K562 (cell line): ENCODE results near the gene TBP. TPM values are rescaled to one million over a fixed set of nuclear protein-coding genes. Genes with fewer than 3 reads are reported as not detected.

Experiments
- CHCHD3 ChIP-seq: fragments of 250-450 bp; sonication (Bioruptor Pico); IDR thresholded peaks from 2 replicates; pipeline ENCODE4 v2.1.2; 2022; ENCODE audit warnings: mild to moderate bottlenecking
- CHD4 ChIP-seq: fragments of 200-600 bp; sonication (generic); IDR thresholded peaks from 3 replicates; pipeline ENCODE4 v1.6.1; 2012; ENCODE audit warnings: low read depth, mild to moderate bottlenecking, mixed read lengths, low read length, inconsistent platforms; ENCODE audit not compliant: insufficient read depth, insufficient replicate concordance, poor library complexity, severe bottlenecking
- DMBX1 ChIP-seq: fragments of 250-450 bp; sonication (Bioruptor Pico); IDR thresholded peaks from 2 replicates; pipeline ENCODE4 v1.8.0; 2022; ENCODE audit warnings: inconsistent platforms, mild to moderate bottlenecking, moderate library complexity, borderline replicate concordance
- FOXK1 ChIP-seq: sonication (generic); formaldehyde crosslinking; IDR thresholded peaks from 2 replicates; pipeline ENCODE4 v1.8.0; 2022; ENCODE audit warnings: missing genetic modification reagents, mild to moderate bottlenecking, borderline replicate concordance
- FUS ChIP-seq: fragments of 200-400 bp; formaldehyde crosslinking; optimal IDR thresholded peaks from 2 replicates; pipeline ENCODE3; 2017; ENCODE audit warnings: low read depth, low read length
- HSF4 ChIP-seq: fragments of 250-450 bp; sonication (Bioruptor Pico); IDR thresholded peaks from 2 replicates; pipeline ENCODE4 v2.1.2; 2022; ENCODE audit warnings: mild to moderate bottlenecking, moderate library complexity, borderline replicate concordance
- MAZ ChIP-seq, 2 experiments: fragments of 450-650 bp in 1 of 2; sonication (generic) in 1 of 2; formaldehyde crosslinking; IDR thresholded peaks in 1 of 2; conservative IDR thresholded peaks in 1 of 2; 2 replicates each; pipeline versions ENCODE4 v1.4.0 to v1.5.0; 2020; ENCODE audit warnings: mild to moderate bottlenecking in 1 of 2, missing genetic modification reagents in 1 of 2
- RAD51 ChIP-seq: fragments of 450-650 bp; IDR thresholded peaks from 2 replicates; pipeline ENCODE4 v1.7.1; 2016; ENCODE audit warnings: low read depth, mild to moderate bottlenecking, borderline replicate concordance
- RFX1 ChIP-seq: fragments of 450-650 bp; IDR thresholded peaks from 2 replicates; pipeline ENCODE4 v1.6.1; 2016; ENCODE audit warnings: mild to moderate bottlenecking, moderate library complexity
- RNF2 ChIP-seq: sonication (generic); IDR thresholded peaks from 2 replicates; pipeline ENCODE4 v1.6.1; 2016
- polyA plus RNA-seq, 8 experiments: library from polyadenylated mRNA; depleted of rRNA in 4 of 8; stranded (reverse) in 5 of 8; unstranded in 3 of 8; fragments of >200 nt; fragmentation: Nextera tagmentation in 2 of 8; fragmentation: Illumina TruSeq in 1 of 8; extraction: Ambion mirVana in 2 of 8; extraction: Trizol in 1 of 8; gene quantifications; 2 replicates each; pipeline versions ENCODE4 v1.2.1 to v1.2.3, GENCODE V29; 2011 to 2014; ENCODE audit warnings: inconsistent platforms in 1 of 8, missing spikeins in 1 of 8
- total RNA-seq, 7 experiments: library from RNA; depleted of rRNA in 6 of 7; stranded (reverse); fragments of >200 nt in 6 of 7; fragmentation: Illumina TruSeq in 2 of 7; extraction: Trizol in 2 of 7; gene quantifications; 2 replicates each; pipeline versions ENCODE4 v1.2.1 to v1.2.3, GENCODE V29; 2011 to 2021; ENCODE audit warnings: low replicate concordance in 1 of 7
- TF ChIP-seq, protein P1 (sequence below): fragments of 250-450 bp; sonication (Bioruptor Pico); IDR thresholded peaks from 2 replicates; pipeline ENCODE4 v1.4.0; 2020; ENCODE audit warnings: mild to moderate bottlenecking, moderate library complexity
- TF ChIP-seq, protein P2 (sequence below), 2 experiments: IDR thresholded peaks; 2 replicates each; pipeline ENCODE4 v1.6.1; 2011; ENCODE audit warnings: borderline replicate concordance in 1 of 2, control low read depth in 1 of 2, low read depth in 1 of 2, low read length in 1 of 2, mild to moderate bottlenecking in 1 of 2, mixed read lengths in 1 of 2, moderate library complexity in 1 of 2; ENCODE audit not compliant: insufficient read depth in 1 of 2, insufficient read length in 1 of 2, poor library complexity in 1 of 2, severe bottlenecking in 1 of 2; ENCODE audit errors: extremely low read depth in 1 of 2
- TF ChIP-seq, protein P3 (sequence below), 2 experiments: IDR thresholded peaks in 1 of 2; conservative IDR thresholded peaks in 1 of 2; 2 replicates each; pipeline ENCODE4 v1.6.1; 2016; ENCODE audit warnings: low read depth in 2 of 2, mild to moderate bottlenecking in 1 of 2, missing compliant biosample characterization in 1 of 2, missing genetic modification characterization in 1 of 2, moderate library complexity in 1 of 2
- TF ChIP-seq, protein P4 (sequence below): fragments of 200-800 bp; sonication (Bioruptor generic); IDR thresholded peaks from 2 replicates; pipeline ENCODE4 v1.6.1; 2016; ENCODE audit warnings: missing genetic modification characterization, missing compliant biosample characterization

Gene TBP
- total and polyA plus RNA-seq, 9 of the 15 experiments (the other 6 are each of a cell fraction or from before 2014, with no cell fraction given): 28.5 to 86.1 (median 39.5) TPM

DNA sequence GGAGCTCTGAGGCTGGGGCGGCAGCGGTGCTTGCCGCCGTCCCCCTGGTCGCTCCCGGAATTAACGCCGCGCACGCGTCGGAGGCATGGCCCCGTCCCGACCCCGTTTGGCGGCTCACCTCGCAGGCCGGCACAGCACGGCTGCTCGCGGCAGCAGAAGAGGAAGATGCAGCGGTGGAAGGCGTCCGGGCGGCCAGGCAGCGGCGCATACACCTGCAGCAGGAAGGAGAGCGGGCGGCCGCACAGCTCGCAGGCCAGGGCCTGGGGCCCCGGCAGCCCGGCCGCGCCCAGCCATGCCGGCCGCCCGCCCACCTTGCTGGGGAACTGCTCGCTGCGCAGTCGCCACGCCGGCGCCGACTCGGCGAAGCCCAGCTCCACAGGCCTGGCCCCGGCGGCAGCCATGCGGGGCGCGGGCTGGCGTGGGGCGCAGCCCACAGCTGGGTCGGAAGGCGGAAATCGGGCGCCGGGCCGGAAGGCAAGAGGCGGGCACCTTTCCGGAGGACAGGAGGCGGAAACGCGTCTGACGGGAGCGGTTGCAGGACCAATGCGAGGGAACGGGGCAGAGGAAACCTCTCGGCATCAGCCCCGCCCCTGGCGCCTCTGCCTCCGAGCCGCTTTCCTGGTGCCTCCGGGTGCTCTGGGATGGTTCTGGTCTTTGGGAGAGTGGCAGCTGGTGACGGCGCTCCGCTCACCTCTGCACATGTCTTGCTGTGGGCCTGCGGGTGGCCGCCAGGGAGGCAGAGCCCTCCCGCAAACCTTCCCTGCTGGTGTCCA lies 30.2 kb downstream of the TBP start, which contains the start of gene PDCD2 (continued):
- TF ChIP-seq MAZ (CRISPR knock-in tag; conservative IDR thresholded peaks at IDR 0.05 in 1 of 2, IDR thresholded peaks at IDR 0.05 in 1 of 2) (peak in 1 of 2 experiments; percentile 95), RAD51 (no peak), FOXK1 (0 out of 2 replicates have a peak, but pooled peaks have one; percentile 26), FUS (peak; percentile 50), RNF2 (no peak), CHD4 (no peak), RFX1 (no peak), HSF4 (peak; percentile 74; the same call in 1 of the 2 replicates), CHCHD3 (CRISPR knock-in tag) (no peak), DMBX1 (no peak)
- TF ChIP-seq, protein P1, sequence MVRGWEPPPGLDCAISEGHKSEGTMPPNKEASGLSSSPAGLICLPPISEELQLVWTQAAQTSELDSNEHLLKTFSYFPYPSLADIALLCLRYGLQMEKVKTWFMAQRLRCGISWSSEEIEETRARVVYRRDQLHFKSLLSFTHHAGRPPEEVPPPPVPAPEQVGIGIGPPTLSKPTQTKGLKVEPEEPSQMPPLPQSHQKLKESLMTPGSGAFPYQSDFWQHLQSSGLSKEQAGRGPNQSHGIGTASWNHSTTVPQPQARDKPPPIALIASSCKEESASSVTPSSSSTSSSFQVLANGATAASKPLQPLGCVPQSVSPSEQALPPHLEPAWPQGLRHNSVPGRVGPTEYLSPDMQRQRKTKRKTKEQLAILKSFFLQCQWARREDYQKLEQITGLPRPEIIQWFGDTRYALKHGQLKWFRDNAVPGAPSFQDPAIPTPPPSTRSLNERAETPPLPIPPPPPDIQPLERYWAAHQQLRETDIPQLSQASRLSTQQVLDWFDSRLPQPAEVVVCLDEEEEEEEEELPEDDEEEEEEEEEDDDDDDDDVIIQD: 0 out of 2 replicates have a peak, but pooled peaks have one; percentile 69
- TF ChIP-seq, protein P2, sequence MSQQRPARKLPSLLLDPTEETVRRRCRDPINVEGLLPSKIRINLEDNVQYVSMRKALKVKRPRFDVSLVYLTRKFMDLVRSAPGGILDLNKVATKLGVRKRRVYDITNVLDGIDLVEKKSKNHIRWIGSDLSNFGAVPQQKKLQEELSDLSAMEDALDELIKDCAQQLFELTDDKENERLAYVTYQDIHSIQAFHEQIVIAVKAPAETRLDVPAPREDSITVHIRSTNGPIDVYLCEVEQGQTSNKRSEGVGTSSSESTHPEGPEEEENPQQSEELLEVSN (IDR thresholded peaks at IDR 0.05; ENCODE audit: borderline replicate concordance in 1 of 2, extremely low read depth in 1 of 2, insufficient read depth in 1 of 2, insufficient read length in 1 of 2, low read depth in 1 of 2, low read length in 1 of 2, poor library complexity in 1 of 2, severe bottlenecking in 1 of 2): peak in 1 of 2 experiments; percentile 71
- TF ChIP-seq, protein P3, sequence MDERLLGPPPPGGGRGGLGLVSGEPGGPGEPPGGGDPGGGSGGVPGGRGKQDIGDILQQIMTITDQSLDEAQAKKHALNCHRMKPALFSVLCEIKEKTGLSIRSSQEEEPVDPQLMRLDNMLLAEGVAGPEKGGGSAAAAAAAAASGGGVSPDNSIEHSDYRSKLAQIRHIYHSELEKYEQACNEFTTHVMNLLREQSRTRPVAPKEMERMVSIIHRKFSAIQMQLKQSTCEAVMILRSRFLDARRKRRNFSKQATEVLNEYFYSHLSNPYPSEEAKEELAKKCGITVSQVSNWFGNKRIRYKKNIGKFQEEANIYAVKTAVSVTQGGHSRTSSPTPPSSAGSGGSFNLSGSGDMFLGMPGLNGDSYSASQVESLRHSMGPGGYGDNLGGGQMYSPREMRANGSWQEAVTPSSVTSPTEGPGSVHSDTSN (CRISPR knock-in tag; IDR thresholded peaks at IDR 0.05; ENCODE audit: low read depth): no peak
- TF ChIP-seq, protein P3 (tag; conservative IDR thresholded peaks at IDR 0.05; ENCODE audit: low read depth): no peak
- TF ChIP-seq, protein P4, sequence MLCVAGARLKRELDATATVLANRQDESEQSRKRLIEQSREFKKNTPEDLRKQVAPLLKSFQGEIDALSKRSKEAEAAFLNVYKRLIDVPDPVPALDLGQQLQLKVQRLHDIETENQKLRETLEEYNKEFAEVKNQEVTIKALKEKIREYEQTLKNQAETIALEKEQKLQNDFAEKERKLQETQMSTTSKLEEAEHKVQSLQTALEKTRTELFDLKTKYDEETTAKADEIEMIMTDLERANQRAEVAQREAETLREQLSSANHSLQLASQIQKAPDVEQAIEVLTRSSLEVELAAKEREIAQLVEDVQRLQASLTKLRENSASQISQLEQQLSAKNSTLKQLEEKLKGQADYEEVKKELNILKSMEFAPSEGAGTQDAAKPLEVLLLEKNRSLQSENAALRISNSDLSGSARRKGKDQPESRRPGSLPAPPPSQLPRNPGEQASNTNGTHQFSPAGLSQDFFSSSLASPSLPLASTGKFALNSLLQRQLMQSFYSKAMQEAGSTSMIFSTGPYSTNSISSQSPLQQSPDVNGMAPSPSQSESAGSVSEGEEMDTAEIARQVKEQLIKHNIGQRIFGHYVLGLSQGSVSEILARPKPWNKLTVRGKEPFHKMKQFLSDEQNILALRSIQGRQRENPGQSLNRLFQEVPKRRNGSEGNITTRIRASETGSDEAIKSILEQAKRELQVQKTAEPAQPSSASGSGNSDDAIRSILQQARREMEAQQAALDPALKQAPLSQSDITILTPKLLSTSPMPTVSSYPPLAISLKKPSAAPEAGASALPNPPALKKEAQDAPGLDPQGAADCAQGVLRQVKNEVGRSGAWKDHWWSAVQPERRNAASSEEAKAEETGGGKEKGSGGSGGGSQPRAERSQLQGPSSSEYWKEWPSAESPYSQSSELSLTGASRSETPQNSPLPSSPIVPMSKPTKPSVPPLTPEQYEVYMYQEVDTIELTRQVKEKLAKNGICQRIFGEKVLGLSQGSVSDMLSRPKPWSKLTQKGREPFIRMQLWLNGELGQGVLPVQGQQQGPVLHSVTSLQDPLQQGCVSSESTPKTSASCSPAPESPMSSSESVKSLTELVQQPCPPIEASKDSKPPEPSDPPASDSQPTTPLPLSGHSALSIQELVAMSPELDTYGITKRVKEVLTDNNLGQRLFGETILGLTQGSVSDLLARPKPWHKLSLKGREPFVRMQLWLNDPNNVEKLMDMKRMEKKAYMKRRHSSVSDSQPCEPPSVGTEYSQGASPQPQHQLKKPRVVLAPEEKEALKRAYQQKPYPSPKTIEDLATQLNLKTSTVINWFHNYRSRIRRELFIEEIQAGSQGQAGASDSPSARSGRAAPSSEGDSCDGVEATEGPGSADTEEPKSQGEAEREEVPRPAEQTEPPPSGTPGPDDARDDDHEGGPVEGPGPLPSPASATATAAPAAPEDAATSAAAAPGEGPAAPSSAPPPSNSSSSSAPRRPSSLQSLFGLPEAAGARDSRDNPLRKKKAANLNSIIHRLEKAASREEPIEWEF: no peak
